HG03095 (cell line): ENCODE data around the gene SH3GL1.

Source experiments
- ATAC-seq: cut with Tn5 transposase; IDR thresholded peaks from one replicate; pipeline ENCODE4 v1.9.1; 2021; ENCODE audit warnings: moderate library complexity; ENCODE audit not compliant: unreplicated experiment

Gene SH3GL1

GRCh38 chr19:4432918-4433506, 32.7 kb upstream of the SH3GL1 start:
- ATAC-seq: no peak

- no peak for ATAC-seq
Measured at GRCh38 chr19:4431808-4432674, 31.7 kb upstream of the SH3GL1 start.

GRCh38 chr19:4431296-4431695, 30.9 kb upstream of the SH3GL1 start:
- ATAC-seq: no peak

DNA sequence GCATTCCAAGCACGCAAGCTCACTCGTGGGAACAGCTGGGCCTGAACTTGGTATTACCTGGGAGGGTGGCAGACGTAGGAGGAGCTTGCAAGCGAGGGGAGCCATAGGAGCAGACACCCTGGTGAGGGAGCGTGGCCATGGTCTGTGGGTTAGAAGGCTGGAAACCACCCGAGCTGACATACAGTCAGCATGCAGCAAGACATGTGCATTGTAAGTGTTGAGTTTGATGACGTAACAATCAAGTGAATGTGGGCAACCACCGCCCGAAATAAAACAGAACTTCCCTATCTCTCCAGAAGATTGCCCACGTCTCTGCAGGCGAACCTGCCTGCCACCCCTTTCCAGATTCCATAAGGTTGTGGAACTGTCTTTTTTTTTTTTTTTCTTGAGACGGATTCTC, 30.4 kb upstream of the SH3GL1 start:
- ATAC-seq: no peak

GRCh38 chr19:4429771-4430171, 29.4 kb upstream of the SH3GL1 start:
- ATAC-seq: no peak

GRCh38 chr19:4429256-4429655, 28.9 kb upstream of the SH3GL1 start:
- ATAC-seq: no peak

DNA sequence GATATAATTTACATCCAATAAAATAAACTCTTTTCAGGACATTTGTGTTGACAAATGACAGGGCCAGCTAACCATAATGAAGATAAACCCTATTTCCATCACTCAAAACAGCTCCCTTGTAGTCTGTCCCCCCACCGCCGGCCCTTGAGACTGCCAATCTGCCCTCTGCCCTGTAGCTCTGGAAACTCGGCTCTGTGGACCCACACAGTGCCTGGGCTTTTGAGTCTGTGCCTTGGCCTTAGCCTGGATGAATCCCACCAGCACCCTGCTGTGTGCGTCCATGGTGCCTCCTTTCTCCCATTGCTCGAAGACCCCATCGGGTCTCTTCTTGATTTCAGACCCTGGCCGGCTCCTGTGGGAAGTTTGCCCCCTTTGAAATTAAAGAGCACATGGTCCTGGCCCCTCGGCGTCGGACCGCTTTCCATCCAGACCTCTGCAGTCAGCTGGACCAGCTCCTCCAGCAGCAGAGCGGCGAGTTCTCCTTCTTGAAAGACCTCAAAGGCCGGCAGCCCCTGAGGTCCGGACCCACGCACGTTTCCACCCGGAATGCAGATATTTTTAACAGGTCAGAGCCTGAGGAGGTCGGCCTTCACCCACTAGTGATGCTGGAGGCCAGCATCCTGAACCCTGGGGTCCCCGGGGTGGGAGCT, 28.1 kb upstream of the SH3GL1 start:
- ATAC-seq: no peak

GRCh38 chr19:4425537-4425936, 25.2 kb upstream of the SH3GL1 start:
- ATAC-seq: no peak

- no peak for ATAC-seq
Measured at GRCh38 chr19:4423416-4424126, 23.2 kb upstream of the SH3GL1 start.

DNA sequence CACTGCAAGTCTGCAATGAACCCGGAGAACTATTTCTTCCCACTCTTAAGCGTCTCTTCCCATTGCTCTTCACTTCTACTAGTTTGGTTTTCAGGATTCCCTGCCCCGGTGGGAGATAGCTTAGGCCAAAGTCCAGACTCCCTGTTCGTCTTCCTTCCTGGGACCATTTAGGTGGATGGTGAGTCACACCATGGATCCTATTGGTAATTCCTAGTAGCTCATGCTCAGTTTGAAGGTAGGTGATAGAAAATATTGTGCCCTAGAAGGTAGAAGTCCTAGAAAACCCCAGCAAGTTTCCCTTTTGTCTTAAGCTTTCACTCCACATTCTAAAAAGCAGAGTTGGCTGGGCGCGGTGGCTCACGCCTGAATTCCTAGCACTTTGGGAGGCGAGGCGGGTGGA, 15.9 kb upstream of the SH3GL1 start:
- ATAC-seq: no peak

DNA sequence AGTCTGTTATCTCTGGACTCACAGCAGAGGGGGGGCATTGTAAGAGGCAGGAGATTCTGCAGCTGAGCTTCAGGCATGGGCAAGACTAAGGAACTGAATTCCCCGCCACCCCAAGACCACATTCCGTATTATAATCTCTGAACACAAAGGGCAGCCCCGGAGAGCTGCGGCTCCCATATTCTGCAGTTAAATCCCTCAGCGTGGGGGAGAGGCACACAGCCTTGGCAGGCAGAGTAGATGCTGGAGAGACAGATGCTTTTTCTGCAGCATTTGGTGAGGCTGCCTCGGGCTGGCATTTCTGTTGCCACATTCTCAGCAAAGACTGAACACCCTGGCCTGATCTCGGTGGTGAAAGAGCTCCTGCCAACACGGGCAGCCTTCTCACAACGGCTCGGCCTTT, 15.0 kb upstream of the SH3GL1 start:
- no peak for ATAC-seq

- ATAC-seq: no peak
Measured at GRCh38 chr19:4414800-4415321, 14.5 kb upstream of the SH3GL1 start.

- ATAC-seq: no peak
Measured at GRCh38 chr19:4414144-4414799, 13.9 kb upstream of the SH3GL1 start.

- no peak for ATAC-seq
Measured at GRCh38 chr19:4413588-4413987, 13.2 kb upstream of the SH3GL1 start.

DNA sequence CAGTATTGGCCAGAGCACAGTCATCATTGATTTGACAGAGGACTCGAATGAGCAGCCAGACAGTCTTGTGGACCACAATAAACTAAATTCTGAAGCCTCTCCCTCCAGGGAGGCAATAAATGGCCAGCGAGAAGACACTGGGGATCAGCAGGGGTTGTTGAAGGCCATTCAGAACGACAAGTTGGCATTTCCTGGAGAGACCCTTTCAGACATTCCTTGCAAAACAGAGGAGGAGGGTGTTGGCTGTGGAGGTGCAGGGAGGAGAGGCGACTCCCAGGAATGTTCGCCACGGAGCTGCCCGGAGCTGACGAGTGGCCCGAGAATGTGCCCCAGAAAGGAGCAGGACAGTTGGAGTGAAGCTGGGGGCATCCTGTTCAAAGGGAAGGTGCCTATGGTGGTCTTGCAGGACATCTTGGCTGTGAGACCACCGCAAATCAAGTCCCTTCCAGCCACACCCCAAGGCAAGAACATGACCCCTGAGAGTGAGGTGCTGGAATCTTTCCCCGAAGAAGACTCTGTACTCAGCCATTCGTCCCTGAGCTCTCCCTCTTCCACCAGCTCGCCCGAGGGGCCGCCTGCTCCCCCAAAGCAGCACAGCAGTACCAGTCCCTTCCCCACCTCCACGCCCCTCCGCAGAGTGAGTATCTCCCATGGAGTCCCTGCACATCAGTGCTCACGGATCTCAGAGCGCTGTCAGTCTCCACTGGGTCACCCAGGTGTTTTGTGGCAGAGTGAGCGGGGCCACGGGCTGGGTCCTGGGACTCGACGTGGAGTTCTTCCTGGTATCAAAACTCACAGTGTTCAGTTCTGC, 9.0 kb upstream of the SH3GL1 start:
- ATAC-seq: no peak

- ATAC-seq: no peak
Measured at GRCh38 chr19:4406626-4407025, 6.3 kb upstream of the SH3GL1 start.

GRCh38 chr19:4405977-4406376, 5.6 kb upstream of the SH3GL1 start:
- ATAC-seq: no peak

- ATAC-seq: no peak
Measured at GRCh38 chr19:4403005-4403761, 2.8 kb upstream of the SH3GL1 start.
